ENCODE results near the gene EPB41.
"Not testable (repeated sequence)": the region's sequence is repeated elsewhere in the genome, so short reads cannot be mapped to it uniquely, and the experiment has no call there.

Gene EPB41

DNA sequence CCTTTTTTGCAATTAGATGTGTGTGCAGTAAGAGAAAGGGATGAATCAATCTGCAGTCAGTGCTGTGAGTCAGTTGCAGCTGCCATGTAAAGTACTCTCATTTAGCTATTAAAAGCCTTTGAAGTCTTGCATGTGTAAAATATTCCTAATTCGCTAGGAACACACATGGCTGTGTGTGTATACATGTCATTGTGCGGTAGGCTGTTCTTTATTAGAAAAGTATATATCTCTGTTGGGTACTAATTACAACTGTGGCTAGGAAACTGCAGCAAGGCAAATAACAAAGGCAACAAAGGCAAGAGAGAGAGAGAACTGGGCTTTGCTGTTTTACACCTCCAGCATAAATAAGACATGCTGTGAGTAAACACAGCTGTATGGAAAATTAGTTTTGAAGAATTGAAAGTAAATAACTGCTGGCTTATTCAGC is 41.7 kb downstream of the EPB41 start:
- no peaks in the 10 kb centered on the region for H3K9me3 ChIP-seq
- peaks cover 4 to 10% of the 10 kb centered on the region in 2 experiments for H3K4me1 ChIP-seq (ENCODE audit: control insufficient read depth in 1 of 2, insufficient read depth in 1 of 2, low read depth in 1 of 2, low read length in 1 of 2)
- TF ChIP-seq CTCF (IDR thresholded peaks at IDR 0.05) = no peak
- no peak overlapping the region for H3K27ac ChIP-seq
- no peak overlapping the region for H3K4me3 ChIP-seq (ENCODE audit: low read depth in 1 of 2, low read length in 1 of 2)
- no peaks in the 10 kb centered on the region for H3K36me3 ChIP-seq
- no peaks in the 10 kb centered on the region for H3K27me3 ChIP-seq

GRCh38 chr1:28962114-28962831 is 47.9 kb downstream of the EPB41 start:
- H3K4me3 ChIP-seq (ENCODE audit: low read depth in 1 of 2, low read length in 1 of 2); H3K4me1 ChIP-seq (ENCODE audit: control insufficient read depth in 1 of 2, insufficient read depth in 1 of 2, low read depth in 1 of 2, low read length in 1 of 2): not testable (repeated sequence)

DNA sequence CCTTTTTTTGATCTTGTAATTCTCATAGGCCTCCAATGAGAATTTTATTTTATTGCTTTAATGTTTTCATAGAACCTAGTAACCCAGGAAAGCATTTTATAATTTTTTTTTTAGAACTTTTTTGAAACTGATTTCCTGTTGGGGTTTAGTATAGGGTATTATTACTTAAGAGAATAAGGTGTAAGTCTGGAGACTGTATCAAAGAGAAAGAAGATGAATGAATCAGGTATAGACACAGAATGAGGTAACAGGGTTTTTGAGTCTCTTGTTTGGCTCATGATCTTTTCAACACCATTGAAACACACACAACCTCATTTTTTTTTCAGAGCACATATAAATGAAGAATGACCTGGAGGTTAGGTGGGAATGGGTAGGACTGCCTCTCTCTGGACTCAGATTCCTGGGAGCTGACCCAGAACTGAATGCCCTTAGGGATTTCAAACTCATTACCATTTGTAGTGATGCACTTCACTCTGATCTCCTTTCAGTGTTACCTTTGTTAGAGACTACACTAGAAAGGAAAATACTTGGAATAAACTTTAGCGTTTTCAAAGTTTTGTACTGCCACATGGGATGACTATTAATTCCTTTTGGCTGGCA is 51.0 kb downstream of the EPB41 start:
- Histone ChIP-seq H3K4me3 (ENCODE audit: low read depth in 1 of 2, low read length in 1 of 2) (no peak overlapping the region), H3K9me3 (no peaks in the 10 kb centered on the region), H3K36me3 (no peaks in the 10 kb centered on the region), H3K27ac (no peak overlapping the region), H3K4me1 (ENCODE audit: control insufficient read depth in 1 of 2, insufficient read depth in 1 of 2, low read depth in 1 of 2, low read length in 1 of 2) (peaks cover 3 to 5% of the 10 kb centered on the region in 2 experiments), H3K27me3 (no peaks in the 10 kb centered on the region)
- no peak for TF ChIP-seq CTCF (IDR thresholded peaks at IDR 0.05)

More at GRCh38 chr1:28962114-28962831, 47.9 kb downstream of the EPB41 start:
- not testable (repeated sequence) for H3K36me3 ChIP-seq, H3K27me3 ChIP-seq, H3K9me3 ChIP-seq, H3K27ac ChIP-seq

DNA sequence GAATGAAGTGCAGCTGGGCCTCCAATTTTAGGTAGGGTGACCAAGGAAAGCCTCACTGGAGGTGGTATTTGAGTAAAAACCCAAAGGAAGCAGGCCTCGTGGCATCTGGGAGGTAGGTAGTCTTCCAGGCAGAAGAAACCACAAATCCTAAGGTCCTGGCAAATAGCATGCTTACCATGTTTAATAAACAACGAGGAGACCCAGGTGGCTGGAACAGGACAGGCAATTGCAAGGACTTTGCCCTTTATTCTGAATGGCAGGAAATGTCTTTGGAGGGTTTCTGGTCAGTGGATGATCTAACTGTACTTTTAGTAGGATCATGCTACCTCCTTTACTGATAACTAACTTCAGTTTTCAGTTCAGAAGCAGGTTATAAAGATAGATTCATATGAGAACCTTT is 52.2 kb downstream of the EPB41 start:
- Histone ChIP-seq H3K4me3 (ENCODE audit: low read depth in 1 of 2, low read length in 1 of 2) (no peak overlapping the region), H3K36me3 (no peaks in the 10 kb centered on the region), H3K27ac (no peak overlapping the region), H3K27me3 (no peaks in the 10 kb centered on the region), H3K4me1 (ENCODE audit: control insufficient read depth in 1 of 2, insufficient read depth in 1 of 2, low read depth in 1 of 2, low read length in 1 of 2) (peaks cover 3 to 5% of the 10 kb centered on the region in 2 experiments), H3K9me3 (no peaks in the 10 kb centered on the region)
- TF ChIP-seq CTCF (IDR thresholded peaks at IDR 0.05) = no peak

GRCh38 chr1:28971980-28972771 is 57.8 kb downstream of the EPB41 start:
- H3K36me3 ChIP-seq = peaks cover 4% of the 10 kb centered on the region
- H3K4me1 ChIP-seq (ENCODE audit: control insufficient read depth in 1 of 2, insufficient read depth in 1 of 2, low read depth in 1 of 2, low read length in 1 of 2) = no peaks in the 10 kb centered on the region
- no peak for TF ChIP-seq CTCF (IDR thresholded peaks at IDR 0.05)
- no peaks in the 10 kb centered on the region for H3K9me3 ChIP-seq
- no peak overlapping the region for H3K27ac ChIP-seq
- no peaks in the 10 kb centered on the region for H3K27me3 ChIP-seq
- H3K4me3 ChIP-seq (ENCODE audit: low read depth in 1 of 2, low read length in 1 of 2) = no peak overlapping the region

Measured in neutrophil (primary cell).